ENCODE data around the gene MYH7. TPM values are rescaled to one million over a fixed set of nuclear protein-coding genes. Genes with fewer than 3 reads are reported as not detected.

Gene MYH7
- total RNA-seq, 1 experiment from 2014 or later = not detected

- TF ChIP-seq, protein P1, sequence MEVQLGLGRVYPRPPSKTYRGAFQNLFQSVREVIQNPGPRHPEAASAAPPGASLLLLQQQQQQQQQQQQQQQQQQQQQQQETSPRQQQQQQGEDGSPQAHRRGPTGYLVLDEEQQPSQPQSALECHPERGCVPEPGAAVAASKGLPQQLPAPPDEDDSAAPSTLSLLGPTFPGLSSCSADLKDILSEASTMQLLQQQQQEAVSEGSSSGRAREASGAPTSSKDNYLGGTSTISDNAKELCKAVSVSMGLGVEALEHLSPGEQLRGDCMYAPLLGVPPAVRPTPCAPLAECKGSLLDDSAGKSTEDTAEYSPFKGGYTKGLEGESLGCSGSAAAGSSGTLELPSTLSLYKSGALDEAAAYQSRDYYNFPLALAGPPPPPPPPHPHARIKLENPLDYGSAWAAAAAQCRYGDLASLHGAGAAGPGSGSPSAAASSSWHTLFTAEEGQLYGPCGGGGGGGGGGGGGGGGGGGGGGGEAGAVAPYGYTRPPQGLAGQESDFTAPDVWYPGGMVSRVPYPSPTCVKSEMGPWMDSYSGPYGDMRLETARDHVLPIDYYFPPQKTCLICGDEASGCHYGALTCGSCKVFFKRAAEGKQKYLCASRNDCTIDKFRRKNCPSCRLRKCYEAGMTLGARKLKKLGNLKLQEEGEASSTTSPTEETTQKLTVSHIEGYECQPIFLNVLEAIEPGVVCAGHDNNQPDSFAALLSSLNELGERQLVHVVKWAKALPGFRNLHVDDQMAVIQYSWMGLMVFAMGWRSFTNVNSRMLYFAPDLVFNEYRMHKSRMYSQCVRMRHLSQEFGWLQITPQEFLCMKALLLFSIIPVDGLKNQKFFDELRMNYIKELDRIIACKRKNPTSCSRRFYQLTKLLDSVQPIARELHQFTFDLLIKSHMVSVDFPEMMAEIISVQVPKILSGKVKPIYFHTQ (CRISPR knock-in tag; IDR thresholded peaks at IDR 0.05) = no peak
- TF ChIP-seq, protein P2, sequence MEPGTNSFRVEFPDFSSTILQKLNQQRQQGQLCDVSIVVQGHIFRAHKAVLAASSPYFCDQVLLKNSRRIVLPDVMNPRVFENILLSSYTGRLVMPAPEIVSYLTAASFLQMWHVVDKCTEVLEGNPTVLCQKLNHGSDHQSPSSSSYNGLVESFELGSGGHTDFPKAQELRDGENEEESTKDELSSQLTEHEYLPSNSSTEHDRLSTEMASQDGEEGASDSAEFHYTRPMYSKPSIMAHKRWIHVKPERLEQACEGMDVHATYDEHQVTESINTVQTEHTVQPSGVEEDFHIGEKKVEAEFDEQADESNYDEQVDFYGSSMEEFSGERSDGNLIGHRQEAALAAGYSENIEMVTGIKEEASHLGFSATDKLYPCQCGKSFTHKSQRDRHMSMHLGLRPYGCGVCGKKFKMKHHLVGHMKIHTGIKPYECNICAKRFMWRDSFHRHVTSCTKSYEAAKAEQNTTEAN (CRISPR knock-in tag; IDR thresholded peaks at IDR 0.05) = no peak
Observed at GRCh38 chr14:23433457-23433856, 2.0 kb downstream of the MYH7 start (continued).

DNA sequence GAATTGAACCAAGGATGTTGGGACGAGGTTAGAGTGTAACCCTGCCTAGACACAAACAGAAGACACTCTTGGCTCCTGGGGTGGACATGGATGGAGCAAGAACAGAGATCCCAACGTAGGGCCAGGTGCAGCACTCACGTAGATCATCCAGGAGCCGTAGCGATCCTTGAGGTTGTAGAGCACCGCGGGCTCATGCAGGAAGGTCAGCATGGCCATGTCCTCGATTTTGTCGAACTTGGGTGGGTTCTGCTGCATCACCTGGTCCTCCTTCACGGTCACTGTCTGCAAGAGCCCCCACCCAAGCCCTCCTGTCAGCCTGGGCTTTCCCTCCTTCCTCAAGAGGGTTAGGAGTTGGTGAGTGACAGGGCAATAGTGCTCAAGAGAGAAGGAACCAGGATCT, 2.5 kb downstream of the MYH7 start:
- DNase-seq (ENCODE audit: low spot score) (no peak), ATAC-seq (no peak)
- POLR2A ChIA-PET = no interaction called here
- H3K36me3 Mint-ChIP-seq = no peaks in the 10 kb centered on the region
- H3K27ac Mint-ChIP-seq = no peak overlapping the region
- H3K9me3 Mint-ChIP-seq = no peaks in the 10 kb centered on the region
- CTCF ChIA-PET = interaction anchor here (1.2 to 1.3 kb wide), 3 partner anchors 10 to 53 kb away, joined by 7 to 19 read pairs (median 9); no protein-coding TSS in a partner anchor
- no peak overlapping the region for H3K4me3 Mint-ChIP-seq
- peaks cover 5% of the 10 kb centered on the region for H3K4me1 Mint-ChIP-seq
- H3K27me3 Mint-ChIP-seq (ENCODE audit: low read depth) = peaks cover 36% of the 10 kb centered on the region
- TF ChIP-seq, protein P3, sequence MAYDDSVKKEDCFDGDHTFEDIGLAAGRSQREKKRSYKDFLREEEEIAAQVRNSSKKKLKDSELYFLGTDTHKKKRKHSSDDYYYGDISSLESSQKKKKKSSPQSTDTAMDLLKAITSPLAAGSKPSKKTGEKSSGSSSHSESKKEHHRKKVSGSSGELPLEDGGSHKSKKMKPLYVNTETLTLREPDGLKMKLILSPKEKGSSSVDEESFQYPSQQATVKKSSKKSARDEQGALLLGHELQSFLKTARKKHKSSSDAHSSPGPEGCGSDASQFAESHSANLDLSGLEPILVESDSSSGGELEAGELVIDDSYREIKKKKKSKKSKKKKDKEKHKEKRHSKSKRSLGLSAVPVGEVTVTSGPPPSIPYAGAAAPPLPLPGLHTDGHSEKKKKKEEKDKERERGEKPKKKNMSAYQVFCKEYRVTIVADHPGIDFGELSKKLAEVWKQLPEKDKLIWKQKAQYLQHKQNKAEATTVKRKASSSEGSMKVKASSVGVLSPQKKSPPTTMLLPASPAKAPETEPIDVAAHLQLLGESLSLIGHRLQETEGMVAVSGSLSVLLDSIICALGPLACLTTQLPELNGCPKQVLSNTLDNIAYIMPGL (CRISPR knock-in tag; IDR thresholded peaks at IDR 0.05) = no peak
- TF ChIP-seq, protein P1 (CRISPR knock-in tag; IDR thresholded peaks at IDR 0.05) = no peak
- no peak for TF ChIP-seq ZNF281 (CRISPR knock-in tag; IDR thresholded peaks at IDR 0.05)
- TF ChIP-seq ZNF396 (CRISPR knock-in tag; IDR thresholded peaks at IDR 0.05; ENCODE audit: borderline replicate concordance) = no peak
- TF ChIP-seq, protein P4, sequence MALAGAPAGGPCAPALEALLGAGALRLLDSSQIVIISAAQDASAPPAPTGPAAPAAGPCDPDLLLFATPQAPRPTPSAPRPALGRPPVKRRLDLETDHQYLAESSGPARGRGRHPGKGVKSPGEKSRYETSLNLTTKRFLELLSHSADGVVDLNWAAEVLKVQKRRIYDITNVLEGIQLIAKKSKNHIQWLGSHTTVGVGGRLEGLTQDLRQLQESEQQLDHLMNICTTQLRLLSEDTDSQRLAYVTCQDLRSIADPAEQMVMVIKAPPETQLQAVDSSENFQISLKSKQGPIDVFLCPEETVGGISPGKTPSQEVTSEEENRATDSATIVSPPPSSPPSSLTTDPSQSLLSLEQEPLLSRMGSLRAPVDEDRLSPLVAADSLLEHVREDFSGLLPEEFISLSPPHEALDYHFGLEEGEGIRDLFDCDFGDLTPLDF (CRISPR knock-in tag; IDR thresholded peaks at IDR 0.05) = no peak
- TF ChIP-seq OVOL2 (CRISPR knock-in tag; IDR thresholded peaks at IDR 0.05; ENCODE audit: borderline replicate concordance) = no peak
- no peak for TF ChIP-seq ZMAT4 (CRISPR knock-in tag; IDR thresholded peaks at IDR 0.05)
- TF ChIP-seq TP53 (CRISPR knock-in tag; IDR thresholded peaks at IDR 0.05) = no peak
- no peak for TF ChIP-seq NFE2L1 (CRISPR knock-in tag; IDR thresholded peaks at IDR 0.05)
- TF ChIP-seq, protein P5, sequence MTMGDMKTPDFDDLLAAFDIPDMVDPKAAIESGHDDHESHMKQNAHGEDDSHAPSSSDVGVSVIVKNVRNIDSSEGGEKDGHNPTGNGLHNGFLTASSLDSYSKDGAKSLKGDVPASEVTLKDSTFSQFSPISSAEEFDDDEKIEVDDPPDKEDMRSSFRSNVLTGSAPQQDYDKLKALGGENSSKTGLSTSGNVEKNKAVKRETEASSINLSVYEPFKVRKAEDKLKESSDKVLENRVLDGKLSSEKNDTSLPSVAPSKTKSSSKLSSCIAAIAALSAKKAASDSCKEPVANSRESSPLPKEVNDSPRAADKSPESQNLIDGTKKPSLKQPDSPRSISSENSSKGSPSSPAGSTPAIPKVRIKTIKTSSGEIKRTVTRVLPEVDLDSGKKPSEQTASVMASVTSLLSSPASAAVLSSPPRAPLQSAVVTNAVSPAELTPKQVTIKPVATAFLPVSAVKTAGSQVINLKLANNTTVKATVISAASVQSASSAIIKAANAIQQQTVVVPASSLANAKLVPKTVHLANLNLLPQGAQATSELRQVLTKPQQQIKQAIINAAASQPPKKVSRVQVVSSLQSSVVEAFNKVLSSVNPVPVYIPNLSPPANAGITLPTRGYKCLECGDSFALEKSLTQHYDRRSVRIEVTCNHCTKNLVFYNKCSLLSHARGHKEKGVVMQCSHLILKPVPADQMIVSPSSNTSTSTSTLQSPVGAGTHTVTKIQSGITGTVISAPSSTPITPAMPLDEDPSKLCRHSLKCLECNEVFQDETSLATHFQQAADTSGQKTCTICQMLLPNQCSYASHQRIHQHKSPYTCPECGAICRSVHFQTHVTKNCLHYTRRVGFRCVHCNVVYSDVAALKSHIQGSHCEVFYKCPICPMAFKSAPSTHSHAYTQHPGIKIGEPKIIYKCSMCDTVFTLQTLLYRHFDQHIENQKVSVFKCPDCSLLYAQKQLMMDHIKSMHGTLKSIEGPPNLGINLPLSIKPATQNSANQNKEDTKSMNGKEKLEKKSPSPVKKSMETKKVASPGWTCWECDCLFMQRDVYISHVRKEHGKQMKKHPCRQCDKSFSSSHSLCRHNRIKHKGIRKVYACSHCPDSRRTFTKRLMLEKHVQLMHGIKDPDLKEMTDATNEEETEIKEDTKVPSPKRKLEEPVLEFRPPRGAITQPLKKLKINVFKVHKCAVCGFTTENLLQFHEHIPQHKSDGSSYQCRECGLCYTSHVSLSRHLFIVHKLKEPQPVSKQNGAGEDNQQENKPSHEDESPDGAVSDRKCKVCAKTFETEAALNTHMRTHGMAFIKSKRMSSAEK (CRISPR knock-in tag; IDR thresholded peaks at IDR 0.05; ENCODE audit: borderline replicate concordance) = no peak
- no peak for TF ChIP-seq ZBTB21 (CRISPR knock-in tag; IDR thresholded peaks at IDR 0.05; ENCODE audit: borderline replicate concordance)
- TF ChIP-seq, protein P6, sequence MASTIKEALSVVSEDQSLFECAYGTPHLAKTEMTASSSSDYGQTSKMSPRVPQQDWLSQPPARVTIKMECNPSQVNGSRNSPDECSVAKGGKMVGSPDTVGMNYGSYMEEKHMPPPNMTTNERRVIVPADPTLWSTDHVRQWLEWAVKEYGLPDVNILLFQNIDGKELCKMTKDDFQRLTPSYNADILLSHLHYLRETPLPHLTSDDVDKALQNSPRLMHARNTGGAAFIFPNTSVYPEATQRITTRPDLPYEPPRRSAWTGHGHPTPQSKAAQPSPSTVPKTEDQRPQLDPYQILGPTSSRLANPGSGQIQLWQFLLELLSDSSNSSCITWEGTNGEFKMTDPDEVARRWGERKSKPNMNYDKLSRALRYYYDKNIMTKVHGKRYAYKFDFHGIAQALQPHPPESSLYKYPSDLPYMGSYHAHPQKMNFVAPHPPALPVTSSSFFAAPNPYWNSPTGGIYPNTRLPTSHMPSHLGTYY (CRISPR knock-in tag; IDR thresholded peaks at IDR 0.05) = no peak

Data from WTC11 (cell line).